HEK293T (cell line): Measurements from ENCODE around the gene BRAF.

ENCODE experiments used
- ARNT ChIP-seq: fragments of 450-650 bp; IDR thresholded peaks from 2 replicates; pipeline ENCODE4 v1.6.1; 2017; ENCODE audit warnings: mild to moderate bottlenecking
- FOXK2 ChIP-seq: fragments of 450-650 bp; IDR thresholded peaks from 2 replicates; pipeline ENCODE4 v1.6.1; 2016; ENCODE audit warnings: mild to moderate bottlenecking
- HDGF ChIP-seq: fragments of 450-650 bp; IDR thresholded peaks from 2 replicates; pipeline ENCODE4 v1.6.1; 2017; ENCODE audit warnings: antibody characterized with exemption, borderline replicate concordance
- LEF1 ChIP-seq: fragments of 450-650 bp; IDR thresholded peaks from 2 replicates; pipeline ENCODE4 v1.6.1; 2017; ENCODE audit warnings: mild to moderate bottlenecking, borderline replicate concordance
- TARDBP ChIP-seq: fragments of 450-650 bp; IDR thresholded peaks from 2 replicates; pipeline ENCODE4 v1.6.1; 2016

- TF ChIP-seq ARNT, result no peak
- TF ChIP-seq TARDBP, result no peak
- no peak for TF ChIP-seq FOXK2
- TF ChIP-seq LEF1, result no peak
- TF ChIP-seq HDGF, result no peak
These were observed 1.9 kb downstream of the BRAF start for GRCh38 chr7:140922741-140923345.
